Heart right ventricle (tissue), 16 donors: ENCODE data around the gene CD52. TPM values are rescaled to one million over a fixed set of nuclear protein-coding genes. Genes with fewer than 3 reads are reported as not detected.
A peak's percentile ranks its signal among the peaks of the same experiment; 100 is the strongest.

Source experiments
- ATAC-seq, 8 donors: fragments of 200-7000 bp; cut with Tn5 transposase; one replicate each; pipeline ENCODE4 v1.9.1; 2020; ENCODE audit warnings: mild to moderate bottlenecking in 8 of 8, moderate library complexity in 8 of 8, moderate number of reproducible peaks in 1 of 8
- DNase-seq, 2 donors: peaks; one replicate each; pipeline ENCODE4 v3.0.0-alpha.2; 2020
- H3K27ac ChIP-seq, 10 donors: fragments of 200-600 bp; sonication (generic) in 2 of 10; one replicate each; pipeline versions ENCODE4 v1.5.0 to v1.8.0; 2020 to 2022; ENCODE audit warnings: mild to moderate bottlenecking in 3 of 10
- H3K27me3 ChIP-seq, 7 donors: fragments of 200-600 bp; one replicate each; pipeline ENCODE4 v1.8.0; 2021 to 2022; ENCODE audit warnings: mild to moderate bottlenecking in 2 of 7
- H3K36me3 ChIP-seq, 9 donors: fragments of 200-600 bp; sonication (generic) in 1 of 9; one replicate each; pipeline versions ENCODE4 v1.5.0 to v1.8.0; 2020 to 2022; ENCODE audit warnings: mild to moderate bottlenecking in 2 of 9
- H3K4me1 ChIP-seq, 9 donors: fragments of 200-600 bp; sonication (generic) in 1 of 9; one replicate each; pipeline versions ENCODE4 v1.5.0 to v1.8.0; 2020 to 2022; ENCODE audit warnings: mild to moderate bottlenecking in 4 of 9
- H3K4me3 ChIP-seq, 10 donors: fragments of 200-600 bp; sonication (generic) in 2 of 10; one replicate each; pipeline versions ENCODE4 v1.5.0 to v1.8.0; 2020 to 2022; ENCODE audit warnings: mild to moderate bottlenecking in 7 of 10, moderate library complexity in 2 of 10
- H3K9me3 ChIP-seq, 11 donors: fragments of 200-600 bp in 10 of 11; sonication (generic) in 2 of 11; one replicate each; pipeline versions ENCODE4 v1.5.0 to v1.8.0; 2013 to 2022; ENCODE audit warnings: mild to moderate bottlenecking in 2 of 11, control low read depth in 1 of 11, moderate library complexity in 1 of 11
- CTCF ChIP-seq, 9 donors: fragments of 200-600 bp; sonication (generic) in 2 of 9; IDR thresholded peaks; one replicate each; pipeline versions ENCODE4 v1.5.0 to v1.8.0; 2021 to 2022; ENCODE audit warnings: antibody characterized with exemption in 9 of 9, mild to moderate bottlenecking in 5 of 9, moderate library complexity in 1 of 9
- WGBS, 2 donors: extraction: QIAGEN DNeasy Blood & Tissue Kit; methylation state at CpG; one replicate each; pipeline ENCODE4 v1.1.7; 2013; ENCODE audit warnings: inconsistent platforms in 1 of 2; 5-methylcytosine and 5-hydroxymethylcytosine counted together
- intact Hi-C, 10 donors: fragments of 100-400 bp; cut with DNase I; formaldehyde crosslinking; loops; one replicate each; pipeline versions ENCODE4 v1.11.1 to v1.14.2; 2022
- polyA plus RNA-seq, 2 donors: library from polyadenylated mRNA; stranded (reverse); fragments of 200-250 nt; gene quantifications; one replicate each; pipeline ENCODE4 v1.2.3, GENCODE V29; 2013
- total RNA-seq, 10 donors: library from RNA; stranded (reverse); fragmentation: NEBNext Ultra II Directional in 3 of 10; extraction: Animal tissue kit (Norgen Biotek cat#: 25700) in 3 of 10; gene quantifications; one replicate each; pipeline versions ENCODE4 v1.2.1 to v1.2.4, GENCODE V29; 2021 to 2023
- donor health status: Arrhythmogenic right ventricular cardiomyopathy.
- donor health status: ischemic (EF 13 %, LVEDD 7.1; RV severe dilation, severe dysfunction).
- donor health status: healthy with polysubstance abuse.
- donor health status: DM: no; HTN: yes; CAD: no.
- donor health status: DM: no; HTN: no; CAD: no.
- donor health status: ischemic (EF 25% LVEDD 6.9; RV normal size, moderate dysfunction).
- donor health status: ischemic (EF 25% LVEDD 5.7; RV mildly dilated, moderate dysfunction).
- donor health status: healthy.
- donor health status: DM: yes; HTN: yes; CAD: no.
- donor health status: Ischemic cardiomyopathy.
- donor health status: ischemic (EF 35%, LVEDD 5.7; RV mildly dilated, moderate dysfunction).
- donor health status: nonischemic (EF 11% LVEDD 7.7; RV severe dilation, severe dysfunction).
- donor health status: DM: yes; HTN: yes; CAD: no.
- donor health status: PGD.
- donor health status: ischemic (EF 29% LVEDD 5.4; RV normal size, mild dysfunction).
- donor health status: nonischemic (EF 23%, LVEDD 6.1; RV moderate dilation, normal function).

CD52 gene
- total and polyA plus RNA-seq, 12 donors: 1.9 to 62.6 (median 5.9) TPM

DNA sequence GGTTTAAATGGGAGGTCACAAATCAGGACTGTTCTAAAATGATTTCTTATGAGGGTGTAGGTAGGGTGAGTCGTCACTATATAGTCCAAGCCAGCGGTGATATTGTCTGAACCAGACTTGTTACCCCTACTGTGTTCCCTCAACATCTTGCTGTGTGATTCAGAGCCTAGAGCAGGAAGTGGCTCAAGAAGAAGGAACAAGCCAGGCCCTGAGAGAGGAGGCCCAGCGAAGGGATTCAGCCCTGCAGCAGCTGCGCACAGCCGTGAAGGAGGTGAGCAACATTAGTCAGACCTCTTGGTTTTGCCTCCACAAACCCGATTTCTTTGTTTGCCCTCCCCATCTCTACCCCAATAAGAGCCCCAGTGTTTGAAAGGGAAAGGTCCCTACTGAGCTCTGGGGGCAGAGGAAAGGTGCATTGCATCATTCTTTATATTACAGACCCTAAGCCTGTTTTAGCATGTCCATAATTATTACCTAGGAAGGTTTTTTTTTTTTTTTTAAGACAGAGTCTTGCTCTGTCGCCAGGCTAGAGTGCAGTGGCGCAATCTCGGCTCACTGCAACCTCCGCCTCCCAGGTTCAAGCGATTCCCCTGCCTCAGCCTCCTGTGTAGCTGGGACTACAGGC, 42.8 kb upstream of the CD52 start:
- no peak for TF ChIP-seq CTCF (IDR thresholded peaks at IDR 0.05)
- Histone ChIP-seq H3K9me3 (no peaks in the 10 kb centered on the region), H3K36me3 (peaks cover 0 to 63% (median 15%) of the 10 kb centered on the region in 9 donors), H3K4me1 (peaks cover 21 to 68% (median 53%) of the 10 kb centered on the region in 9 donors), H3K27me3 (no peaks in the 10 kb centered on the region), H3K4me3 (no peak overlapping the region), H3K27ac (peak overlapping the region in 9 of 10 donors; percentile 45 to 100 (median 95))
- intact Hi-C loops: loop anchor here in 9 of 10 donors (1.0 to 5.0 kb wide), 5 partner anchors 42 to 97 kb away; partner anchors contain the start of genes CD52 (in 1 of the 9) and ZNF683 (in 1 of the 9)
- 83 to 87% methylated on average over 11 of the region's 11 CpGs for WGBS, 2 donors
- DNase-seq (no peak), ATAC-seq (no peak)

DNA sequence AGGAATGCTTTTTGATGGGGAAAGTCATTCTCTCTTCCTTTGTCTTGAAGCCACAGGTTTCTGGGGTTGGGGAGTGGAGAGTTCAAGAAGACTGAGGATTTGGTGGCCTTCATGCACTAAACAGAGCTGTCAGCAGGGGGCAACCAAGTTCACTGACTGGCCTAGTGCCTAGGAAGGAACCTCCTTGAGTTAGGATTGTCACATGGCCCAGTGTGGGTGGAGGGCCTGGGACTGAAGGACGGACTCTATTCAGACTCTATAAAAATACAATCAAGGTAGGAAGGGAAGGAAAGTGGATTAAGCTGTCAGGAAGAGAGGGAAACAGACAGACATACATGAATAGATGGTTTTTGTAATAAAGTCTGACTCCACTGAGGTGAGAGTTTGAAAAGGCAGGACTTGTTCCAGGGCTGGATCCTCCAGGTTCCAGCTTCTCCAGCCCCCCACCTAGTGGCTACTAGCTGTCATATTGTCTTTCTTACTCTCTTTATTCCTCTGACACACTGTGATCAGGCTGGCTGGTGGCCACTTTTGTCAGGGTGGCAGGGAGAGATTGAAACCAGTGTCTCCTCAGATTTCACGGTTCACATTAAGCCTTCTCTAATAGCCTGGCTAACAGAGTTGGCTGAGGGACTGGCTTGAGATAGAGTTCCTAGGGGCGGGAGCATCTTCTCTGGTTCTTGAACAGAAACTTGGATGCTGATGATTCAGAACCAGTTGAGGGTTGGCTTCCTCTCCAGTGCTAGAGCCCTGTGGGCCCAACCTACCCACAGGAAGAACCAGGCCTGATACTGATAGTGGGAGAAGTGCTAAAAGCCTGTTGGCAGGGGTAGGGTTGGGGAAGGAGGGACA, 42.0 kb upstream of the CD52 start:
- Histone ChIP-seq H3K27me3 (no peaks in the 10 kb centered on the region), H3K4me3 (peak overlapping the region in 2 of 10 donors; percentile 2 to 28), H3K9me3 (no peaks in the 10 kb centered on the region), H3K27ac (peak overlapping the region in 9 of 10 donors; percentile 45 to 100 (median 95)), H3K4me1 (peaks cover 21 to 72% (median 59%) of the 10 kb centered on the region in 9 donors), H3K36me3 (peaks cover 0 to 58% (median 11%) of the 10 kb centered on the region in 9 donors)
- ATAC-seq (peak; percentile 64 to 83 (median 78)), DNase-seq (peak; percentile 77 to 88)
- 22 to 26% methylated on average over 3 of the region's 3 CpGs for WGBS, 2 donors
- intact Hi-C loops: loop anchor here in 9 of 10 donors (1.0 to 5.0 kb wide), 3 partner anchors 45 to 46 kb away; no protein-coding TSS in a partner anchor
- peak; percentile 67 to 88 (median 79) for TF ChIP-seq CTCF (IDR thresholded peaks at IDR 0.05)

DNA sequence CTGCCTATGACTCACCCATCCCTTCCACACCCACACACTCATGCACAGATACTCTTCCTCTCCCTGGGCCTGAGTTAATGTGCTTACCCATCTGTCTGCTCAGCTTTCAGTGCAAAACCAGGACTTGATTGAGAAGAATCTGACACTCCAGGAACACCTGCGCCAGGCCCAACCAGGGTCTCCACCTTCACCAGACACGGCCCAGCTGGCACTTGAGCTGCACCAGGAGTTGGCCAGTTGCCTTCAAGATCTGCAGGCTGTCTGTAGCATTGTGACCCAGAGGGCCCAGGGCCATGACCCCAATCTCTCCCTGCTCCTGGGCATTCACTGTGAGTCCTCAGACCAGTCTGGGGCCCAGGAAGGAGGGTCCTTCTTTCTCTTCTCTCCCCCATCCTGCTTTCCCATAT, 41.3 kb upstream of the CD52 start:
- intact Hi-C loops: loop anchor here in 3 of 10 donors (2.0 to 5.0 kb wide), 2 partner anchors 44 to 46 kb away; no protein-coding TSS in a partner anchor
- peaks cover 21 to 78% (median 65%) of the 10 kb centered on the region in 9 donors for H3K4me1 ChIP-seq

More for the DNA sequence above, 41.3 kb upstream of the CD52 start:
- ATAC-seq (no peak), DNase-seq (no peak)
- Histone ChIP-seq H3K27ac (peak overlapping the region in 9 of 10 donors; percentile 45 to 100 (median 95)), H3K36me3 (peaks cover 0 to 58% (median 5%) of the 10 kb centered on the region in 9 donors), H3K27me3 (no peaks in the 10 kb centered on the region), H3K4me3 (peak overlapping the region in 1 of 10 donors; percentile 3), H3K9me3 (no peaks in the 10 kb centered on the region)
- TF ChIP-seq CTCF (IDR thresholded peaks at IDR 0.05): no peak
- 57 to 62% methylated on average over 2 of the region's 2 CpGs for WGBS, 2 donors
